Activated CD8-positive, alpha-beta memory T cell treated with anti-CD3 and anti-CD28 coated beads, Interleukin-2, amount 50 U/mL, for 1 hour (primary cell): Measurements from ENCODE around the gene OPRM1.

Source experiments
- DNase-seq: peaks from one replicate; pipeline ENCODE4 v3.0.0-alpha.2; 2020; ENCODE audit errors: extremely low read depth

The OPRM1 gene

GRCh38 chr6:154280521-154280920 lies 241.5 kb downstream of the OPRM1 start:
- no peak for DNase-seq

- DNase-seq = no peak
Measured at GRCh38 chr6:154284313-154284853, 245.3 kb downstream of the OPRM1 start.

GRCh38 chr6:154285826-154286225 lies 246.8 kb downstream of the OPRM1 start:
- no peak for DNase-seq

- no peak for DNase-seq
Measured at GRCh38 chr6:154289818-154290508, 250.9 kb downstream of the OPRM1 start.

- DNase-seq = no peak
Measured at GRCh38 chr6:154292066-154292465, 253.0 kb downstream of the OPRM1 start.

- no peak for DNase-seq
Measured at GRCh38 chr6:154292855-154293519, 253.9 kb downstream of the OPRM1 start.

GRCh38 chr6:154295733-154296132 lies 256.7 kb downstream of the OPRM1 start:
- no peak for DNase-seq
